Panc1 (cell line): ENCODE measurements around the gene ARHGEF39. TPM values are rescaled to one million over a fixed set of nuclear protein-coding genes. Genes with fewer than 3 reads are reported as not detected.
A peak's percentile ranks its signal among the peaks of the same experiment; 100 is the strongest.

Experiments
- ATAC-seq: fragments of 200-7000 bp; cut with Tn5 transposase; 2 replicates; pipeline ENCODE4 v1.9.1; 2020; ENCODE audit warnings: mild to moderate bottlenecking, moderate library complexity
- BruUV-seq: library from RNA; stranded (reverse); fragments of 400-500 nt; replicated peaks from 2 replicates; lab custom pipeline; 2021; lab: Mats Ljungman, UMichigan
- CTCF ChIA-PET: fragments of 300-600 bp; sonication (Branson Sonifier 250); formaldehyde crosslinking; loops from one replicate; lab custom pipeline; 2022; ENCODE audit warnings: antibody characterized with exemption; lab: Charles Lee
- POLR2A ChIA-PET: fragments of 300-600 bp; sonication (Branson Sonifier 250); formaldehyde crosslinking; loops from one replicate; lab custom pipeline; 2022; ENCODE audit warnings: antibody characterized with exemption; lab: Charles Lee
- DNase-seq: peaks from one replicate; pipeline ENCODE4 v3.0.0-alpha.2; 2010; ENCODE audit warnings: low read depth, low spot score
- H3K27ac ChIP-seq: 2 replicates; pipeline ENCODE4 v1.5.1; 2011; ENCODE audit warnings: mild to moderate bottlenecking, low read length, inconsistent platforms
- H3K27me3 ChIP-seq: fragments of 200-500 bp; sonication (Bioruptor generic); 2 replicates; pipeline ENCODE4 v1.6.0; 2014; ENCODE audit warnings: low read length, inconsistent platforms; ENCODE audit not compliant: control insufficient read depth, insufficient read depth
- H3K36me3 ChIP-seq: fragments of 200-500 bp; sonication (Bioruptor generic); 2 replicates; pipeline ENCODE4 v1.5.1; 2014; ENCODE audit warnings: inconsistent platforms, mild to moderate bottlenecking, low read length, moderate library complexity; ENCODE audit not compliant: control insufficient read depth, insufficient read depth
- H3K4me1 ChIP-seq: 2 replicates; pipeline ENCODE4 v1.5.1; 2011; ENCODE audit warnings: inconsistent platforms, mild to moderate bottlenecking, low read length, moderate library complexity; ENCODE audit not compliant: control insufficient read depth, insufficient read depth
- H3K4me3 ChIP-seq, 2 experiments: 2 replicates each; pipeline ENCODE4 v1.5.1; 2011 to 2012; ENCODE audit warnings: low read depth in 2 of 2, low read length in 2 of 2, mild to moderate bottlenecking in 2 of 2, inconsistent platforms in 1 of 2, moderate library complexity in 1 of 2
- H3K9me3 ChIP-seq: fragments of 200-500 bp; sonication (Bioruptor generic); 2 replicates; pipeline ENCODE4 v1.5.1; 2014; ENCODE audit warnings: low read depth, mild to moderate bottlenecking, inconsistent platforms, low read length, moderate library complexity; ENCODE audit not compliant: control insufficient read depth, insufficient read depth
- CTCF ChIP-seq: fragments of 450-650 bp; IDR thresholded peaks from 2 replicates; pipeline ENCODE4 v1.5.1; 2017; ENCODE audit warnings: mild to moderate bottlenecking
- POLR2AphosphoS5 ChIP-seq: IDR thresholded peaks from 2 replicates; pipeline ENCODE4 v1.6.1; 2012; ENCODE audit warnings: mild to moderate bottlenecking, low read depth, low read length, moderate library complexity
- REST ChIP-seq, 2 experiments: IDR thresholded peaks; 2 replicates each; pipeline ENCODE4 v1.6.1; 2011 to 2012; ENCODE audit warnings: low read depth in 2 of 2, control low read depth in 1 of 2, low read length in 1 of 2, mild to moderate bottlenecking in 1 of 2, moderate library complexity in 1 of 2; ENCODE audit not compliant: insufficient read depth in 1 of 2
- SIN3A ChIP-seq: IDR thresholded peaks from 2 replicates; pipeline ENCODE4 v1.6.1; 2012; ENCODE audit warnings: low read depth, mild to moderate bottlenecking, low read length, moderate library complexity, borderline replicate concordance; ENCODE audit not compliant: insufficient read depth
- TCF7L2 ChIP-seq: IDR thresholded peaks from 2 replicates; pipeline ENCODE4 v1.6.1; 2011; ENCODE audit warnings: mild to moderate bottlenecking, low read depth, low read length, inconsistent platforms
- in situ Hi-C: cut with HindIII; loops from 2 replicates; pipeline ENCODE4 v1.10.0; 2016; ENCODE audit warnings: low sequenced_read_pairs, low pct_unique_long_range_greater_than_20kb
- intact Hi-C: fragments of 100-400 bp; cut with micrococcal nuclease; formaldehyde crosslinking; loops from one replicate; pipeline ENCODE4 v1.10.0; 2022; ENCODE audit not compliant: unreplicated experiment
- total RNA-seq: library from RNA; stranded (reverse); gene quantifications from one replicate; pipeline ENCODE4 v1.2.1, GENCODE V29; 2021; ENCODE audit not compliant: unreplicated experiment

ARHGEF39 gene
- total RNA-seq, 1 experiment from 2014 or later: 34.0 TPM

GRCh38 chr9:35682051-35682450 lies 17.1 kb upstream of the ARHGEF39 start:
- Histone ChIP-seq H3K36me3 (0 out of 2 replicates have a peak, but pooled peaks cover 3% of the 10 kb centered on the region), H3K9me3 (no peaks in the 10 kb centered on the region), H3K27me3 (no peaks in the 10 kb centered on the region), H3K27ac (no peak overlapping the region), H3K4me1 (peaks cover 16% of the 10 kb centered on the region), H3K4me3 (no peak overlapping the region)
- intact Hi-C loops (no loop called here), in situ Hi-C loops (no loop called here)
- BruUV-seq: no TSS peak
- TF ChIP-seq SIN3A (no peak), CTCF (no peak), TCF7L2 (no peak), REST (IDR thresholded peaks at IDR 0.05; ENCODE audit: insufficient read depth in 1 of 2, low read depth in 2 of 2, low read length in 1 of 2) (no peak), POLR2AphosphoS5 (no peak)
- peak; percentile 9 for ATAC-seq
- ChIA-PET POLR2A (no interaction called here), CTCF (no interaction called here)
- no peak for DNase-seq

GRCh38 chr9:35681341-35682002 lies 16.5 kb upstream of the ARHGEF39 start:
- peak; percentile 37 for ATAC-seq
- H3K36me3 ChIP-seq: no peaks in the 10 kb centered on the region
- no peak for DNase-seq
- ChIA-PET CTCF (no interaction called here), POLR2A (no interaction called here)
- no peak overlapping the region for H3K4me3 ChIP-seq
- TF ChIP-seq TCF7L2 (no peak), POLR2AphosphoS5 (0 out of 2 replicates have a peak, but pooled peaks have one; percentile 44)
- in situ Hi-C loops (no loop called here), intact Hi-C loops (no loop called here)
- H3K27ac ChIP-seq: peak overlapping the region; percentile 36; the same call in 1 of the 2 replicates
- peaks cover 12% of the 10 kb centered on the region; the same call in 1 of the 2 replicates for H3K4me1 ChIP-seq
- no peaks in the 10 kb centered on the region for H3K9me3 ChIP-seq
- H3K27me3 ChIP-seq: no peaks in the 10 kb centered on the region
- no TSS peak for BruUV-seq
